ENCODE measurements around the gene TCF4.

Gene TCF4

GRCh38 chr18:55541571-55541970 is 46.4 kb downstream of the TCF4 start:
- DNase-seq, result no peak

GRCh38 chr18:55539240-55539639 is 48.8 kb downstream of the TCF4 start:
- no peak for DNase-seq

GRCh38 chr18:55534996-55535395 is 53.0 kb downstream of the TCF4 start:
- DNase-seq, result no peak

- DNase-seq, result no peak
Measured at GRCh38 chr18:55534547-55534946, 53.4 kb downstream of the TCF4 start.

- no peak for DNase-seq
Measured at GRCh38 chr18:55530166-55530565, 57.8 kb downstream of the TCF4 start.

GRCh38 chr18:55529581-55529980 is 58.4 kb downstream of the TCF4 start:
- no peak for DNase-seq

GRCh38 chr18:55525845-55526244 is 62.1 kb downstream of the TCF4 start:
- DNase-seq, result no peak

- no peak for DNase-seq
Measured at GRCh38 chr18:55524353-55525073, 63.5 kb downstream of the TCF4 start.

GRCh38 chr18:55523001-55523400 is 65.0 kb downstream of the TCF4 start:
- no peak for DNase-seq

GRCh38 chr18:55522011-55522410 is 66.0 kb downstream of the TCF4 start:
- peak; percentile 45 for DNase-seq

- no peak for DNase-seq
Measured at GRCh38 chr18:55517055-55517454, 70.9 kb downstream of the TCF4 start.

- no peak for DNase-seq
Measured at GRCh38 chr18:55515941-55516710, 71.9 kb downstream of the TCF4 start.

GRCh38 chr18:55515214-55515613 is 72.8 kb downstream of the TCF4 start:
- DNase-seq, result no peak

- DNase-seq, result no peak
Measured at GRCh38 chr18:55513161-55513560, 74.8 kb downstream of the TCF4 start.

GRCh38 chr18:55511277-55511676 is 76.7 kb downstream of the TCF4 start:
- no peak for DNase-seq

GRCh38 chr18:55510809-55511208 is 77.2 kb downstream of the TCF4 start:
- DNase-seq, result no peak

GRCh38 chr18:55509631-55510324 is 78.2 kb downstream of the TCF4 start:
- DNase-seq, result no peak

- DNase-seq, result no peak
Measured at GRCh38 chr18:55508651-55509050, 79.3 kb downstream of the TCF4 start.

- no peak for DNase-seq
Measured at GRCh38 chr18:55506074-55506473, 81.9 kb downstream of the TCF4 start.

- DNase-seq, result no peak
Measured at GRCh38 chr18:55504808-55505207, 83.2 kb downstream of the TCF4 start.

GRCh38 chr18:55503167-55503820 is 84.7 kb downstream of the TCF4 start:
- no peak for DNase-seq

- DNase-seq, result no peak
Measured at GRCh38 chr18:55501982-55502710, 85.8 kb downstream of the TCF4 start.

GRCh38 chr18:55501579-55501978 is 86.4 kb downstream of the TCF4 start:
- DNase-seq, result no peak
